OCI-LY7 (cell line): Measurements from ENCODE around the gene UBD. TPM values are rescaled to one million over a fixed set of nuclear protein-coding genes. Genes with fewer than 3 reads are reported as not detected.
A peak's percentile ranks its signal among the peaks of the same experiment; 100 is the strongest.

ENCODE experiments used
- BruUV-seq: library from RNA; stranded (reverse); fragments of 400-500 nt; replicated peaks from 2 replicates; lab custom pipeline; 2021; lab: Mats Ljungman, UMichigan
- CTCF ChIA-PET: fragments of 300-600 bp; sonication (Branson Sonifier 250); formaldehyde crosslinking; loops from one replicate; lab custom pipeline; 2022; ENCODE audit warnings: antibody characterized with exemption; ENCODE audit not compliant: unreplicated experiment; lab: Charles Lee
- POLR2A ChIA-PET: fragments of 300-600 bp; sonication (Branson Sonifier 250); formaldehyde crosslinking; loops from one replicate; lab custom pipeline; 2022; ENCODE audit warnings: antibody characterized with exemption; lab: Charles Lee
- DNase-seq: peaks from one replicate; pipeline ENCODE4 v3.0.0-alpha.2; 2015; ENCODE audit warnings: low spot score
- H2AFZ ChIP-seq: fragments of 200-600 bp; sonication (generic), shearing (Covaris generic); 2 replicates; pipeline ENCODE4 v1.6.1; 2014; ENCODE audit warnings: mild to moderate bottlenecking, antibody characterized with exemption, low read length, moderate library complexity
- H3K27ac ChIP-seq: fragments of 200-600 bp; sonication (generic); 2 replicates; pipeline ENCODE4 v1.5.1; 2014; ENCODE audit warnings: mixed run types, low read depth, mild to moderate bottlenecking, moderate library complexity, low read length, inconsistent platforms; ENCODE audit not compliant: poor library complexity, severe bottlenecking
- H3K36me3 ChIP-seq: fragments of 200-600 bp; sonication (generic); 2 replicates; pipeline ENCODE4 v1.6.1; 2014; ENCODE audit warnings: mild to moderate bottlenecking, antibody characterized with exemption, low read length, moderate library complexity, mixed read lengths; ENCODE audit not compliant: insufficient read depth
- H3K4me1 ChIP-seq: fragments of 200-600 bp; sonication (generic); 2 replicates; pipeline ENCODE4 v1.5.1; 2014; ENCODE audit warnings: mild to moderate bottlenecking, low read length; ENCODE audit not compliant: insufficient read depth, poor library complexity, severe bottlenecking
- H3K4me2 ChIP-seq: fragments of 200-600 bp; sonication (generic); 2 replicates; pipeline ENCODE4 v1.6.1; 2014; ENCODE audit warnings: mild to moderate bottlenecking, low read length
- H3K4me3 ChIP-seq: fragments of 200-600 bp; sonication (generic); 2 replicates; pipeline ENCODE4 v1.5.1; 2014; ENCODE audit warnings: mild to moderate bottlenecking, low read depth, low read length; ENCODE audit not compliant: poor library complexity, severe bottlenecking
- H3K79me2 ChIP-seq: fragments of 200-600 bp; sonication (generic); 2 replicates; pipeline ENCODE4 v1.6.1; 2016; ENCODE audit warnings: low read depth, mild to moderate bottlenecking, low read length, moderate library complexity, mixed read lengths; ENCODE audit not compliant: insufficient read depth
- H3K9me2 ChIP-seq: fragments of 200-600 bp; sonication (generic); 2 replicates; pipeline ENCODE4 v1.6.1; 2016; ENCODE audit warnings: mild to moderate bottlenecking, low read length, mixed read lengths; ENCODE audit not compliant: insufficient read depth
- H3K9me3 ChIP-seq: fragments of 200-600 bp; sonication (generic); 2 replicates; pipeline ENCODE4 v1.6.1; 2014; ENCODE audit warnings: mild to moderate bottlenecking, mixed run types, low read length, mixed read lengths
- H4K20me1 ChIP-seq: fragments of 200-600 bp; sonication (generic); 2 replicates; pipeline ENCODE4 v1.6.1; 2014; ENCODE audit warnings: mild to moderate bottlenecking, antibody characterized with exemption, low read length, moderate library complexity, mixed read lengths; ENCODE audit not compliant: insufficient read depth
- CTCF ChIP-seq: fragments of 200-600 bp; sonication (generic); conservative IDR thresholded peaks from 2 replicates; pipeline ENCODE4 v1.5.1; 2014; ENCODE audit warnings: mild to moderate bottlenecking, antibody characterized with exemption, low read length, moderate library complexity, mixed read lengths
- EZH2phosphoT487 ChIP-seq: fragments of 200-600 bp; sonication (generic); IDR thresholded peaks from 2 replicates; pipeline ENCODE4 v1.6.1; 2018; ENCODE audit warnings: low read depth, borderline replicate concordance, mild to moderate bottlenecking, mixed run types, antibody characterized with exemption, low read length, moderate library complexity, mixed read lengths
- intact Hi-C: fragments of 100-400 bp; cut with micrococcal nuclease; formaldehyde crosslinking; loops from one replicate; pipeline ENCODE4 v1.10.0; 2022; ENCODE audit not compliant: unreplicated experiment
- small RNA-seq: library from RNA; depleted of rRNA; stranded (forward); fragments of <200 nt; gene quantifications from one replicate; pipeline ENCODE3, GENCODE V24; 2014
- total RNA-seq, 2 experiments: library from RNA; depleted of rRNA in 1 of 2; stranded (reverse); fragments of >200 nt in 1 of 2; shearing (Covaris generic) in 1 of 2; gene quantifications; 2 replicates each; pipeline ENCODE4 v1.2.3, GENCODE V29; 2014 to 2022

Gene UBD
- total RNA-seq, 2 experiments from 2014 or later = not detected

- Histone ChIP-seq H3K4me1 (no peaks in the 10 kb centered on the region), H3K9me3 (no peaks in the 10 kb centered on the region), H3K4me3 (no peak overlapping the region), H3K4me2 (no peak overlapping the region), H3K79me2 (no peaks in the 10 kb centered on the region), H3K9me2 (no peaks in the 10 kb centered on the region), H3K27ac (no peak overlapping the region), H2AFZ (no peak overlapping the region), H3K36me3 (no peaks in the 10 kb centered on the region), H4K20me1 (no peaks in the 10 kb centered on the region)
- BruUV-seq = no TSS peak
- no peak for DNase-seq
- POLR2A ChIA-PET = no interaction called here
- intact Hi-C loops = no loop called here
- no peak for TF ChIP-seq EZH2phosphoT487
- TF ChIP-seq CTCF = no peak
- CTCF ChIA-PET = no interaction called here
Observed at GRCh38 chr6:29505808-29506207, 53.7 kb downstream of the UBD start.

Small RNA genes within 50 kb of the gene (small RNA-seq; reads per million reads assigned to genes)
- 0.68 reads per million, percentile 25 among the genes with 10 or more reads in this experiment for gene SNORD32B
- gene TMEM183AP1 = not detected

Other genes with a start within 250 kb of the UBD start
- not detected in 2 replicates for gene OR5V1, start 190.9 kb downstream of the UBD start, total RNA-seq (2014; rRNA removed; shearing (Covaris generic))
- not detected in 2 replicates for gene OR5V1, start 190.9 kb downstream of the UBD start, total RNA-seq (2022)
- gene OR12D3, start 184.4 kb downstream of the UBD start, total RNA-seq (2014; rRNA removed; shearing (Covaris generic)) = not detected in 2 replicates
- gene OR12D3, start 184.4 kb downstream of the UBD start, total RNA-seq (2022) = not detected in 2 replicates
- not detected in 2 replicates for gene OR12D2, start 164.1 kb downstream of the UBD start, total RNA-seq (2014; rRNA removed; shearing (Covaris generic))
- not detected in 2 replicates for gene OR12D2, start 164.1 kb downstream of the UBD start, total RNA-seq (2022)
- gene OR12D1, start 144.8 kb downstream of the UBD start, total RNA-seq (2014; rRNA removed; shearing (Covaris generic)) = not detected in 2 replicates
- not detected in 2 replicates for gene OR12D1, start 144.8 kb downstream of the UBD start, total RNA-seq (2022)
- not detected in 2 replicates for gene OR10C1, start 120.4 kb downstream of the UBD start, total RNA-seq (2014; rRNA removed; shearing (Covaris generic))
- gene OR10C1, start 120.4 kb downstream of the UBD start, total RNA-seq (2022) = not detected in 2 replicates
- not detected in 2 replicates for gene OR11A1, start 102.7 kb downstream of the UBD start, total RNA-seq (2014; rRNA removed; shearing (Covaris generic))
- not detected in 2 replicates for gene OR11A1, start 102.7 kb downstream of the UBD start, total RNA-seq (2022)
- not detected in 2 replicates for gene OR2H1, start 102.6 kb downstream of the UBD start, total RNA-seq (2014; rRNA removed; shearing (Covaris generic))
- not detected in 2 replicates for gene OR2H1, start 102.6 kb downstream of the UBD start, total RNA-seq (2022)
- not detected in 2 replicates for gene MAS1L, start 71.8 kb downstream of the UBD start, total RNA-seq (2014; rRNA removed; shearing (Covaris generic))
- not detected in 2 replicates for gene MAS1L, start 71.8 kb downstream of the UBD start, total RNA-seq (2022)
- gene OR2H2, start 25.4 kb upstream of the UBD start, total RNA-seq (2014; rRNA removed; shearing (Covaris generic)) = not detected in 2 replicates
- not detected in 2 replicates for gene OR2H2, start 25.4 kb upstream of the UBD start, total RNA-seq (2022)
- gene GABBR1, start 73.5 kb upstream of the UBD start, total RNA-seq (2014; rRNA removed; shearing (Covaris generic)) = 12.9 and 21.6 TPM in 2 replicates
- 33.6 and 37.1 TPM in 2 replicates for gene GABBR1, start 73.5 kb upstream of the UBD start, total RNA-seq (2022)
- not detected in 2 replicates for gene MOG, start 97.4 kb upstream of the UBD start, total RNA-seq (2014; rRNA removed; shearing (Covaris generic))
- not detected in 2 replicates for gene MOG, start 97.4 kb upstream of the UBD start, total RNA-seq (2022)
- not detected in 2 replicates for gene ZFP57, start 121.4 kb upstream of the UBD start, total RNA-seq (2014; rRNA removed; shearing (Covaris generic))
- not detected in 2 replicates for gene ZFP57, start 121.4 kb upstream of the UBD start, total RNA-seq (2022)
- gene HLA-F, start 163.7 kb upstream of the UBD start, total RNA-seq (2014; rRNA removed; shearing (Covaris generic)) = 83.2 and 140 TPM in 2 replicates
- gene HLA-F, start 163.7 kb upstream of the UBD start, total RNA-seq (2022) = 56.0 and 65.8 TPM in 2 replicates